ENCODE measurements around the gene FAM118B. TPM values are rescaled to one million over a fixed set of nuclear protein-coding genes. Genes with fewer than 3 reads are reported as not detected.
A peak's percentile ranks its signal among the peaks of the same experiment; 100 is the strongest.

Gene FAM118B
- total and polyA plus RNA-seq, 2 of the 4 experiments (the other 2 are of a cell fraction) = 20.0 to 27.2 TPM

DNA sequence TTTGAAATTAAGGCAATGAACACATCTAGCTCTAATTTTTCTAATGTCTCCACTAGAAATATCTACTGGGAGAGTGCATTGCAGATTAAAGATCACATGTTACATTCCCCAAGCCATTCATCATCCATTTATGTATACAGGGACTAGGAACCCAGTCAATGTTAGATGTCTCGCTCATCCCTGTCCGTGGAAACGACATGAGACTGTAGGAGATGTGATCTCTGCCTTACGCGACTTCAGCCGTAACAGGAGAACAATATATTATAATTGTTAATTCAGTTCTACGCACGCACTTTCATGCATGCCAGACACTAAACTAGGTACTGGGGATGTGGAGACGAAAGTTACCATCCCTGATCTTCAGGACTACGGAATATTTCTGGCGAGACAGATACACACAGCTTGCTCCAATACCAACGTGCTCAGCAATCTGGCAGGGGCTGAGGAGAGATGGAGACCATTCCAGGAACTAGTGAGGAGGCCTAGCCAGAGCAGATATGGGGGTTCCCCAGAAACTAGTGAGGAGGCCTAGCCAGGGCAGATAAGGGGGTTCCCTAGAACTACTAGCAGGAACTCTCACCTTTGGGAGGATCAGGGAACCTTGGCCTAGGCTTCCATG is 93.0 kb downstream of the FAM118B start:
- H4K5ac ChIP-seq (ENCODE audit: low read depth, low read length) = peak overlapping the region; percentile 77
- peak overlapping the region; percentile 69; the same call in 1 of the 2 replicates for H3K14ac ChIP-seq (replicated peaks; ENCODE audit: low read depth, low read length)
- H3K56ac ChIP-seq (ENCODE audit: extremely low read depth, insufficient read depth, low read length) = peak overlapping the region; percentile 92
- peak overlapping the region; percentile 79 for H3K23ac ChIP-seq (ENCODE audit: low read depth, low read length)
- H2BK20ac ChIP-seq (ENCODE audit: low read depth, low read length) = 0 out of 2 replicates have a peak overlapping the region, but pooled peaks have one; percentile 11
- H2BK120ac ChIP-seq (ENCODE audit: low read depth, low read length) = 0 out of 2 replicates have a peak overlapping the region, but pooled peaks have one; percentile 0
- peak overlapping the region; percentile 94 to 99 for H4K8ac ChIP-seq (ENCODE audit: low read depth in 2 of 2, low read length in 2 of 2)
- no peak overlapping the region for H3K18ac ChIP-seq (ENCODE audit: low read depth, low read length)
- no TSS peak for BruUV-seq (replicated peaks)
- H3K4me3 ChIP-seq (ENCODE audit: insufficient read depth, low read depth, low read length) = peak overlapping the region; percentile 55
- DNase-seq = no peak
- peak overlapping the region; percentile 13 for H2BK5ac ChIP-seq (ENCODE audit: low read depth, low read length, poor library complexity, severe bottlenecking)
- H4K20me1 ChIP-seq (ENCODE audit: insufficient read depth, low read length) = no peaks in the 10 kb centered on the region
- H3K4me1 ChIP-seq (ENCODE audit: control insufficient read depth, insufficient read depth, low read length) = peaks cover 3% of the 10 kb centered on the region; the same call in 1 of the 2 replicates
- no peaks in the 10 kb centered on the region for H3K27me3 ChIP-seq (ENCODE audit: control insufficient read depth, insufficient read depth, low read length)
- no peaks in the 10 kb centered on the region for H3K9me1 ChIP-seq (ENCODE audit: insufficient read depth, low read length)
- peak; percentile 31 for ATAC-seq (ENCODE audit: low read depth)
- dilution Hi-C loops (cut with HindIII; ENCODE audit: low sequenced_read_pairs, unreplicated experiment) = no loop called here
- H3K36me3 ChIP-seq (ENCODE audit: control insufficient read depth, insufficient read depth, low read length) = 0 out of 2 replicates have a peak, but pooled peaks cover 2% of the 10 kb centered on the region
- CTCF ChIA-PET = interaction anchor here (1.2 kb wide), 1 partner anchor 176 kb away, joined by 6 read pairs; no protein-coding TSS in a partner anchor
- H2AFZ ChIP-seq (replicated peaks; ENCODE audit: low read length, poor library complexity) = peak overlapping the region; percentile 100
- H3K9ac ChIP-seq (ENCODE audit: low read depth, low read length) = peak overlapping the region; percentile 76
- TF ChIP-seq RCOR1 (IDR thresholded peaks at IDR 0.05; ENCODE audit: insufficient replicate concordance, low read length) (no peak), NFE2L2 (IDR thresholded peaks at IDR 0.05; ENCODE audit: low read depth, low read length) (no peak), BHLHE40 (IDR thresholded peaks at IDR 0.05; ENCODE audit: low read depth, low read length) (no peak), SMC3 (IDR thresholded peaks at IDR 0.05; ENCODE audit: low read depth, low read length) (no peak), RAD21 (IDR thresholded peaks at IDR 0.05; ENCODE audit: low read length) (no peak), POLR2A (IDR thresholded peaks at IDR 0.05; ENCODE audit: low read depth, low read length) (no peak)
- peak overlapping the region; percentile 16 for H4K91ac ChIP-seq (ENCODE audit: insufficient read depth, low read depth, low read length)
- intact Hi-C loops (cut with micrococcal nuclease) = loop anchor here (1.0 to 10.0 kb wide), 2 partner anchors 14 to 1730 kb away; no protein-coding TSS in a partner anchor
- in situ Hi-C loops (cut with MboI; ENCODE audit: low sequenced_read_pairs) = loop anchor here (10.0 to 25.0 kb wide), 4 partner anchors 300 to 1033 kb away; no protein-coding TSS in a partner anchor
- H3K27ac ChIP-seq (ENCODE audit: insufficient read depth, low read length) = peak overlapping the region; percentile 81; the same call in 1 of the 2 replicates
- POLR2A ChIA-PET (ENCODE audit: unreplicated experiment) = interaction anchor here (0.9 kb wide), 1 partner anchor 341 kb away, joined by 3 read pairs; no protein-coding TSS in a partner anchor
- WGBS, 2 experiments (ENCODE audit: extremely low coverage in 2 of 2, insufficient read length in 1 of 2) = 0% methylated on average over 1 of the region's 12 CpGs; no CpG with 5 or more reads in 1 of the 2 experiments
- 0 out of 3 replicates have a peak overlapping the region, but pooled peaks have one; percentile 27 for H2BK15ac ChIP-seq (ENCODE audit: low read depth, low read length)
- H2AK5ac ChIP-seq (ENCODE audit: low read depth, low read length) = peak overlapping the region; percentile 75; the same call in 1 of the 2 replicates
- H3K79me1 ChIP-seq (ENCODE audit: low read depth in 1 of 2, low read length in 2 of 2) = peaks cover 12 to 23% of the 10 kb centered on the region in 2 experiments
- H3K9me3 ChIP-seq (ENCODE audit: control insufficient read depth, insufficient read depth, low read length) = no peaks in the 10 kb centered on the region
- peak overlapping the region; percentile 69 for H3K4ac ChIP-seq (ENCODE audit: low read depth, low read length)
- H2AK9ac ChIP-seq (replicated peaks; ENCODE audit: low read depth, low read length, poor library complexity) = peak overlapping the region; percentile 86
- H3K4me2 ChIP-seq (ENCODE audit: low read depth, low read length) = peak overlapping the region; percentile 64
